DOHH2 (cell line): ENCODE data around the gene PSRC1.

Experiments used
- H3F3A ChIP-seq: fragments of 200-600 bp; sonication (generic), shearing (Covaris generic); 2 replicates; pipeline ENCODE4 v1.6.0; 2016; ENCODE audit warnings: antibody characterized with exemption, mild to moderate bottlenecking; ENCODE audit not compliant: control insufficient read depth, insufficient read depth
- H3K27ac ChIP-seq: fragments of 200-600 bp; sonication (generic); 2 replicates; pipeline ENCODE4 v1.5.1; 2014; ENCODE audit warnings: low read depth, mild to moderate bottlenecking, low read length, moderate library complexity
- H3K27me3 ChIP-seq: fragments of 200-600 bp; sonication (generic); 2 replicates; pipeline ENCODE4 v1.6.1; 2014; ENCODE audit warnings: mild to moderate bottlenecking, low read length, mixed read lengths; ENCODE audit not compliant: control insufficient read depth
- H3K36me3 ChIP-seq: fragments of 200-600 bp; sonication (generic); 2 replicates; pipeline ENCODE4 v1.6.1; 2014; ENCODE audit warnings: mild to moderate bottlenecking, low read length, moderate library complexity, mixed read lengths; ENCODE audit not compliant: control insufficient read depth
- H3K4me1 ChIP-seq: fragments of 200-600 bp; sonication (generic); 2 replicates; pipeline ENCODE4 v1.6.1; 2014; ENCODE audit warnings: mild to moderate bottlenecking, low read length, mixed read lengths; ENCODE audit not compliant: control insufficient read depth
- H3K4me2 ChIP-seq: fragments of 200-600 bp; sonication (generic); 2 replicates; pipeline ENCODE4 v1.6.0; 2014; ENCODE audit warnings: mild to moderate bottlenecking, low read length, moderate library complexity
- H3K4me3 ChIP-seq: fragments of 200-600 bp; sonication (generic); 2 replicates; pipeline ENCODE4 v1.5.1; 2014; ENCODE audit warnings: mild to moderate bottlenecking, low read length, mixed read lengths
- H3K79me2 ChIP-seq: fragments of 200-600 bp; sonication (generic); 2 replicates; pipeline ENCODE4 v1.6.1; 2014; ENCODE audit warnings: mild to moderate bottlenecking, low read length, mixed read lengths; ENCODE audit not compliant: control insufficient read depth
- H3K9me2 ChIP-seq: fragments of 200-600 bp; sonication (generic); replicated peaks from 2 replicates; pipeline ENCODE4 v1.6.1; 2014; ENCODE audit warnings: mild to moderate bottlenecking, low read length, mixed read lengths; ENCODE audit not compliant: control insufficient read depth
- H3K9me3 ChIP-seq: fragments of 200-600 bp; sonication (generic); 2 replicates; pipeline ENCODE4 v1.6.1; 2014; ENCODE audit warnings: antibody characterized with exemption, low read length, mixed read lengths; ENCODE audit not compliant: control insufficient read depth, insufficient read depth
- H4K20me1 ChIP-seq: fragments of 200-600 bp; sonication (generic); 2 replicates; pipeline ENCODE4 v1.6.0; 2014; ENCODE audit warnings: low read depth, mild to moderate bottlenecking, antibody characterized with exemption, low read length, moderate library complexity; ENCODE audit not compliant: control insufficient read depth, insufficient read depth
- EZH2phosphoT487 ChIP-seq: fragments of 200-600 bp; sonication (generic); IDR thresholded peaks from 2 replicates; pipeline ENCODE4 v1.6.1; 2017; ENCODE audit warnings: borderline replicate concordance, mild to moderate bottlenecking, antibody characterized with exemption, low read length, moderate library complexity, mixed read lengths
- TF ChIP-seq, protein P1 (sequence below): fragments of 200-600 bp; sonication (generic); IDR thresholded peaks from one replicate; pipeline ENCODE4 v1.5.1; 2014; ENCODE audit warnings: antibody characterized with exemption, mild to moderate bottlenecking, low read depth, low read length; ENCODE audit not compliant: poor library complexity, severe bottlenecking

PSRC1 gene

GRCh38 chr1:109282952-109283747 lies at the start of gene PSRC1:
Gene PSRC1, minus strand, starts transcription at chr1:109283145.
- no peaks in the 10 kb centered on the region for H3K9me2 ChIP-seq
- peak within 1 kb of the TSS; percentile 56 for H3K27ac ChIP-seq
- H3K4me3 ChIP-seq = peak within 1 kb of the TSS; percentile 93
- H3K4me2 ChIP-seq = peak within 1 kb of the TSS; percentile 77
- H3F3A ChIP-seq = no peaks in the 10 kb centered on the region
- H3K27me3 ChIP-seq = no peaks in the 10 kb centered on the region
- H3K79me2 ChIP-seq = peaks cover 10% of the 10 kb centered on the region
- H3K36me3 ChIP-seq = peaks cover 14% of the 10 kb centered on the region
- TF ChIP-seq, protein P1, sequence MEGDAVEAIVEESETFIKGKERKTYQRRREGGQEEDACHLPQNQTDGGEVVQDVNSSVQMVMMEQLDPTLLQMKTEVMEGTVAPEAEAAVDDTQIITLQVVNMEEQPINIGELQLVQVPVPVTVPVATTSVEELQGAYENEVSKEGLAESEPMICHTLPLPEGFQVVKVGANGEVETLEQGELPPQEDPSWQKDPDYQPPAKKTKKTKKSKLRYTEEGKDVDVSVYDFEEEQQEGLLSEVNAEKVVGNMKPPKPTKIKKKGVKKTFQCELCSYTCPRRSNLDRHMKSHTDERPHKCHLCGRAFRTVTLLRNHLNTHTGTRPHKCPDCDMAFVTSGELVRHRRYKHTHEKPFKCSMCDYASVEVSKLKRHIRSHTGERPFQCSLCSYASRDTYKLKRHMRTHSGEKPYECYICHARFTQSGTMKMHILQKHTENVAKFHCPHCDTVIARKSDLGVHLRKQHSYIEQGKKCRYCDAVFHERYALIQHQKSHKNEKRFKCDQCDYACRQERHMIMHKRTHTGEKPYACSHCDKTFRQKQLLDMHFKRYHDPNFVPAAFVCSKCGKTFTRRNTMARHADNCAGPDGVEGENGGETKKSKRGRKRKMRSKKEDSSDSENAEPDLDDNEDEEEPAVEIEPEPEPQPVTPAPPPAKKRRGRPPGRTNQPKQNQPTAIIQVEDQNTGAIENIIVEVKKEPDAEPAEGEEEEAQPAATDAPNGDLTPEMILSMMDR = peak; percentile 42
- TF ChIP-seq EZH2phosphoT487 = no peak
- peaks cover 19% of the 10 kb centered on the region for H3K4me1 ChIP-seq
- H4K20me1 ChIP-seq = no peaks in the 10 kb centered on the region
- H3K9me3 ChIP-seq = no peaks in the 10 kb centered on the region

DNA sequence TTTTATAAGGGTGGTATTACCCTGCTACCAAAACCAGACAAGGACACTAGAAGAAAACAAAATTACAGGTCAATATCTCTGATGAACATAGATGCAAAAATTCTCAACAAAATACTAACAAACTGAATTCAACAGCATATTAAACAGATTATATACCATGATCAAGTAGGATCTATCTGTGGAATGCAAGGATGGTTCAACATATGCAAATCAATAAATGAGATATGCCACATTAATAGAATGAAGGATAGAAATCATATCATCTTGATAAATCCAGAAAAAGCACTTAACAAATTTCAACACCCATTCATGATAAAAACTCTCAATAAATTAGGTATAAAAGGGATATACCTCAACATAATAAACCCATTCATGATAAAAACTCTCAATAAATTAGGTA lies 48.2 kb upstream of the PSRC1 start:
- no peaks in the 10 kb centered on the region for H4K20me1 ChIP-seq
- no peak overlapping the region for H3K4me3 ChIP-seq
- TF ChIP-seq, protein P1 = no peak
- no peak for TF ChIP-seq EZH2phosphoT487
- H3K9me2 ChIP-seq = no peaks in the 10 kb centered on the region
- H3K27ac ChIP-seq = no peak overlapping the region
- H3K36me3 ChIP-seq = peaks cover 18% of the 10 kb centered on the region
- no peak overlapping the region for H3K4me2 ChIP-seq
- peaks cover 14% of the 10 kb centered on the region; the same call in 1 of the 2 replicates for H3K9me3 ChIP-seq
- no peaks in the 10 kb centered on the region for H3K79me2 ChIP-seq
- no peaks in the 10 kb centered on the region for H3F3A ChIP-seq
- no peaks in the 10 kb centered on the region for H3K4me1 ChIP-seq
- H3K27me3 ChIP-seq = no peaks in the 10 kb centered on the region

GRCh38 chr1:109327285-109327684 lies 44.3 kb upstream of the PSRC1 start:
- Histone ChIP-seq H3K27ac (no peak overlapping the region), H4K20me1 (no peaks in the 10 kb centered on the region), H3K4me1 (no peaks in the 10 kb centered on the region), H3K9me3 (peaks cover 11% of the 10 kb centered on the region; the same call in 1 of the 2 replicates), H3K79me2 (no peaks in the 10 kb centered on the region), H3K27me3 (no peaks in the 10 kb centered on the region), H3F3A (no peaks in the 10 kb centered on the region), H3K36me3 (peaks cover 18% of the 10 kb centered on the region), H3K9me2 (no peaks in the 10 kb centered on the region), H3K4me2 (no peak overlapping the region), H3K4me3 (no peak overlapping the region)
- TF ChIP-seq EZH2phosphoT487 = no peak
- TF ChIP-seq, protein P1 = no peak
